ENCODE results near the gene NEUROD2.
"Not testable (repeated sequence)": the region's sequence is repeated elsewhere in the genome, so short reads cannot be mapped to it uniquely, and the experiment has no call there.

NEUROD2 gene

GRCh38 chr17:39601758-39602532 is 5.8 kb downstream of the NEUROD2 start:
- DNase-seq, result no peak

DNA sequence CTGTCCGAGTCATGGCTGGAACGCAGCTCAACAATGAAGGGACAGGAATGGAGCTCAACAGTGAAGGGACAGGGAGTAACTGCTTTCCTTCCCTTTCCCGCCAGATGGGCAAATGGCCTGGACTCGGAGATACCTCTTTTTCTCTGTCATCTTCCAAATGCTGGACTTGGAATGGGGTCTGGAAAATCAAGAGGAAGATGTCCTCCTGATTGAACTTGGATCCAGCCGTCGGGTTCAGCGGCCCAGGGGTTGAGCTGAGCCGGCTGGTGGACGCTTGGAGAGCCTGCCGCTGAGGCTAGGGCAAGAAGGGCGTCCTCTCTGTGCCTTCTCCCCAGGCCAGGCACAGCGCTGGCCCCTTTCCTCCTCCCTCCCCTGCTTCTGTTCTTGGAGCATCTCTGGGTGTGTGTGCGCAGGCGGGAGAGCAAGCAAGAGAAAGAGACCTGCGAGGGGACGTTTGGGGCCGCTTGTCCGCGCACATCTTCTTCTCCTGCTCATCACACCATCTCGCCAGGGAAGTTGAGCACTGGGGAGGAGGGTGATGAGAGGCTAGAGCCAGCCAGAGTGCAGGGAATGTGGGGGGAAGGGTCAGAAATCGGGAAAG is 6.6 kb downstream of the NEUROD2 start:
- DNase-seq, result no peak

- no peak for DNase-seq
Observed at GRCh38 chr17:39600288-39600996, 7.3 kb downstream of the NEUROD2 start.

DNA sequence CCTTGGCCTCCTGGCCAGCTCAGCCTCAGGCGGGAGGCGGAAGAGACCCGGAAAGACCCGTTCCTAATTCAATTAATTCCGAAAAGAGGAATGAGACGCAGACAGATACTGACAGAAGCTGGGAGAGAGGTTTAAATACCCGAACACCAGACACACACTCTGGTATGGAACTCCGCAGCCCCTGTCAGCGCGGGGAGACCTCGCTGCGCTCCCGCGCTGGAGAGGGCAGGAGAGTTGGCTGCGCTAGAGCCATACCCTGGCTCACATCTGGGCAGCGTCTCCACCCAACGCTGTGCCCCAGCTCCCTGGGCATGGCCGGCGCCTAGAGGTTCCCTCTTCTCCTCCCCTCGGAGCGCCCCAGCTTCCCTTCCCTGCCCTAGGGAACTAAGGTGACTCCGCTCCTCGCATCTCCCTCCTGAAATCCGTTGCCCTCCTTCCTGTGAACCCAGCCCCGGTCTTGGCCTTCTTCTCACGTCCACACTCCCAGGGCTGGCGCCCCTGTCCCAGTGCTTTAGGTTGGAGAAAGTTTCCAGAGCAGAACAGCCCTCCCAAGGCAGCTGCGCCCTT is 8.0 kb downstream of the NEUROD2 start:
- DNase-seq, result no peak

GRCh38 chr17:39599004-39599664 is 8.6 kb downstream of the NEUROD2 start:
- peak; percentile 34 for DNase-seq

DNA sequence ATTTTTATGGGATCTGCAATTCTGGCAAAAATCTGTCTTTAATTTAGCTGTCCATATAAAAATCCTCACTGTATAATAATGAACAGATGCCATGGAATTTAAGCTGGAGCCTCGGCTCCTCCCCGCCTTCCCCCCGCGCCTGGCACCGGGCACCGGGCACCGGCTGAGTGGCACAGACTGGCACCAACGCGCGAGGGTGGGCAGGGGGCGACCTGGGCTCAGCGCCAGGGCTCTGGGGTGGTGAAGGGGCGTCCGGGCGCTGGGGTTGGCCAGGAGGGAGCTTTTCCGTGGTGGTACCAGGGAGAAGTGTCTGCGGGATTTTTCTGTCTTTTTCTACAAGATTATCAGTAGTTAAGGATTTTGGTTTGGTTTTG is 9.1 kb downstream of the NEUROD2 start:
- DNase-seq, result no peak

DNA sequence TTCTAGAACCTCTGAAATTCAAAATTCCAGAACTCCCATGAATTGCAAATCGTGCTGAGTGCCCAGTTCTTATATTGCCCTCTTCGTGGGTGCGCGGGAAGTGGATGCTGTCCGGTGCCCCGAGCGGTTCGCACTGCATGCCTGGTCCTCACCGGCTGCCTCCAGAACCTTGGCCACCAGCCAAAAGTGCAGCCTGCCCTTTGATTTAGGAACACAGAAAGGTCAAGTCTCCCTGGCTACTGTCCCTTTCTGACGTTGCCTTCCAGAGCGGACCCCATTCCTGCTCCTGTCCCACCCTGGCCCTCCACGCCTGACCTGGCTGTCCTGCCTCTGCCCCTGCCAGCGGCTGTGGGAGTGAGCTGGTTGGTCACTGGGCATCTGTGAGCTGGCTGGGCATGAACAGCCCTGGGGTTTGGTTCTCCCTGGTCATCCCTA is 9.7 kb downstream of the NEUROD2 start:
- DNase-seq, result peak; percentile 30

- peak; percentile 39 for DNase-seq
Observed at GRCh38 chr17:39597372-39598046, 10.2 kb downstream of the NEUROD2 start.

GRCh38 chr17:39596543-39597267 is 11.0 kb downstream of the NEUROD2 start:
- peak; percentile 25 for DNase-seq

- DNase-seq, result no peak
Observed at GRCh38 chr17:39595928-39596510, 11.7 kb downstream of the NEUROD2 start.

DNA sequence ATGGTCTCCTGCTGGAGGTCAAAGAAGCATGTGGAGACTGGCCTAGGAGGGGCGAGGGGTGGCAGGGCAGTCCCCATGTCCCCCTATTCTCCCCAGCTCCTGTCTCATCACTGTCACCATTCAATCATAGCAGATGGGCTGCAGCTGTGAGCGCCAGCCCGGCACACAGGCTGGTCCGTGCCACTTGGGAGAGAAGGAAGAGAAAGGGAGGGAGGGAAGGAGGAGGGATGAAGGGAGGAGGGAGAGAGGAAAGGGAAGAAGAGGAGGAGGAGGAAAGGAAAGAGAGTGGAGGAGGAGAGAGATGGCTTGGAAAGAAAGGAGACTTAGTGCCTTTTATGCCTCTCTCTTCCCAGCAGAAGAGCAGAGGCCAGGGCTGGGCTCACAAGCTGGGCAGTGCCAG is 12.4 kb downstream of the NEUROD2 start:
- DNase-seq, result no peak

GRCh38 chr17:39593371-39593770 is 14.3 kb downstream of the NEUROD2 start:
- no peak for DNase-seq

DNA sequence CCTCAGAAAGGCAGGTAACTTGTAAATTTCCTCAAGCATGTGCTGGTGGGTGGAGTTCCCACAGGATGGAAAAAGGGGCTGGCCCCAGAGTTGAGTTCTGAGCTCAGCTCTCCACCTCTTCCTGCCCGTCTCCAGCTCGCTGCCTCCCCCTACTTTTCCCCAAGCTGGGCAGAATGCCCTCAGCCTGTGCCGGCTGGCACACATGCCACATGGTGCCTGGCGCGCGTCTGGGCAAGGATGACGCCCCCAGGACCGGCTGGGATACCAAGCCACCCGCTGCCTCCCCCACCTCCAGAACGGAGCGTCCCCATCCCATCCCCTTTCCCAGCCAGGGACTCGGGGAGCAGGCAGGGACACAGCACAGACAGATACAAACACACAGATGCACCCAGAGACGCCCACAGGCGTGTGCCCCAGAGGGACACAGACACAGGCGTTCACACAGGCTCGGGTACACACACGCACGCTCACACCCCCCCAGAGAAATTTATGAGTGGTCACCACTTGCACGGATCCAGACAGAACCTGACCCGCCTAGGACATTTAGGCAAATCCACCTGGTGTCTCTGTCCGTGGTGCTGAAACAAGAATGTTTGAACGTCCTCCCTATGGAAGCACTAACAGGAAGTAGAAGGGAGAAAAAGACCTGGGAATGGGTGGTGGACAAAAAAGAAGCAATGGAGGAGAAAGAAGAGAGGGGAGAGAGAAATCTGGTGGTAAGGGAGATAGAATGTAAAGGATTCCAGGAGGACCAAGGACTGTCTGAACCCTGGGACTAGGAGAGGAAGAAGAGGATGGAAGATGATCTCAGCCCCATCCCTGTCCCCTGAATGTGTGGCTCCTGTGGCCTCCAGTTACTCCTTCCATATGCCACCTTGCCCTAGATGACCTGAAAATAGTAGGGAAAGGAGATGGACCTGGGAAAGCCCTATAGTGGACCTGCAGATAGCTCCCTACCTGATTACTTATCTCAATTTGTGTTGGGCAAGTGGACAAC is 15.5 kb downstream of the NEUROD2 start:
- peak; percentile 82 for DNase-seq

GRCh38 chr17:39590180-39590579 is 17.5 kb downstream of the NEUROD2 start:
- not testable (repeated sequence) for DNase-seq

GRCh38 chr17:39582658-39583057 is 25.1 kb downstream of the NEUROD2 start:
- no peak for DNase-seq

GRCh38 chr17:39581759-39582085 is 26.0 kb downstream of the NEUROD2 start:
- no peak for DNase-seq

- no peak for DNase-seq
Observed at GRCh38 chr17:39581071-39581758, 26.5 kb downstream of the NEUROD2 start.

DNA sequence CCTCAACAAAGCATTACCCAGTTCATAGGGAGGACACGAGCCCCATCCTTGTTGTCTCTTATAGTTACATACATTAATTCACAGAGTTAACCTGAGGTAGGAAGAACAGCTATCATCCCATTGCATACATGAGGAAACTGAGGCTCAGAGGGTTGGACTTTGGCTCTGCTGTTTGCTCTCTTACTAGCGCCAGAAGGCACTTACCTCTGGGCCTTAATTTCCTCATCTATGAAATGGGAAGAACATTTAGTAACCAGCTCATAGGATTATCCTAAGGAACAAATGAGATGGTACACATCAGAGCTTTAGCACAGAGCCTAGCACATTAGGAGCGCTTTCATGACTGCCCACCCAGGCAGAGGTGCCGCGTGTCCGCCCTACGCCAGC is 27.6 kb downstream of the NEUROD2 start:
- no peak for DNase-seq

- DNase-seq, result peak; percentile 89
Observed at GRCh38 chr17:39579318-39580081, 28.2 kb downstream of the NEUROD2 start.
